Mucosa of descending colon (tissue), 3 donors: ENCODE results near the gene HINT1. TPM values are rescaled to one million over a fixed set of nuclear protein-coding genes. Genes with fewer than 3 reads are reported as not detected.

Source experiments
- ATAC-seq: fragments of 200-7000 bp; cut with Tn5 transposase; one replicate; pipeline ENCODE4 v1.9.1; 2020; ENCODE audit warnings: mild to moderate bottlenecking, moderate library complexity
- DNase-seq, 3 donors: peaks; one replicate each; pipeline ENCODE4 v3.0.0-alpha.2; 2020
- H3K36me3 ChIP-seq: fragments of 200-600 bp; one replicate; pipeline ENCODE4 v1.8.0; 2021; ENCODE audit warnings: low read depth, mild to moderate bottlenecking
- H3K4me1 ChIP-seq: fragments of 200-600 bp; one replicate; pipeline ENCODE4 v1.8.0; 2021; ENCODE audit warnings: low read depth, mild to moderate bottlenecking
- H3K4me3 ChIP-seq: fragments of 200-600 bp; one replicate; pipeline ENCODE4 v1.8.0; 2021; ENCODE audit warnings: mild to moderate bottlenecking
- H3K9me3 ChIP-seq: fragments of 200-600 bp; one replicate; pipeline ENCODE4 v1.8.0; 2021; ENCODE audit warnings: mild to moderate bottlenecking
- intact Hi-C, 2 donors: fragments of 100-400 bp; cut with DNase I in 1 of 2; cut with micrococcal nuclease in 1 of 2; formaldehyde crosslinking; loops; one replicate each; pipeline versions ENCODE4 v1.11.0 to v1.11.1; 2022; cut with DNase I, micrococcal nuclease
- total RNA-seq, 3 donors: library from RNA; stranded (reverse); fragmentation: NEBNext Ultra II Directional in 2 of 3; extraction: Animal tissue kit (Norgen Biotek cat#: 25700) in 2 of 3; gene quantifications; one replicate each; pipeline versions ENCODE4 v1.2.1 to v1.2.4, GENCODE V29; 2021 to 2023
- TF ChIP-seq, protein P1 (sequence below): fragments of 200-600 bp; IDR thresholded peaks from one replicate; pipeline ENCODE4 v1.8.0; 2022; ENCODE audit warnings: antibody characterized with exemption, mild to moderate bottlenecking
- donor health status: DM: no; HTN: no; CAD: no; lungs with moderate emphysema.
- donor health status: DM: no; HTN: no; CAD: no.
- donor health status: DM: no; HTN: yes; CAD: no.

HINT1 gene
- total RNA-seq, 3 donors from 2014 or later = 223 to 289 (median 275) TPM

DNA sequence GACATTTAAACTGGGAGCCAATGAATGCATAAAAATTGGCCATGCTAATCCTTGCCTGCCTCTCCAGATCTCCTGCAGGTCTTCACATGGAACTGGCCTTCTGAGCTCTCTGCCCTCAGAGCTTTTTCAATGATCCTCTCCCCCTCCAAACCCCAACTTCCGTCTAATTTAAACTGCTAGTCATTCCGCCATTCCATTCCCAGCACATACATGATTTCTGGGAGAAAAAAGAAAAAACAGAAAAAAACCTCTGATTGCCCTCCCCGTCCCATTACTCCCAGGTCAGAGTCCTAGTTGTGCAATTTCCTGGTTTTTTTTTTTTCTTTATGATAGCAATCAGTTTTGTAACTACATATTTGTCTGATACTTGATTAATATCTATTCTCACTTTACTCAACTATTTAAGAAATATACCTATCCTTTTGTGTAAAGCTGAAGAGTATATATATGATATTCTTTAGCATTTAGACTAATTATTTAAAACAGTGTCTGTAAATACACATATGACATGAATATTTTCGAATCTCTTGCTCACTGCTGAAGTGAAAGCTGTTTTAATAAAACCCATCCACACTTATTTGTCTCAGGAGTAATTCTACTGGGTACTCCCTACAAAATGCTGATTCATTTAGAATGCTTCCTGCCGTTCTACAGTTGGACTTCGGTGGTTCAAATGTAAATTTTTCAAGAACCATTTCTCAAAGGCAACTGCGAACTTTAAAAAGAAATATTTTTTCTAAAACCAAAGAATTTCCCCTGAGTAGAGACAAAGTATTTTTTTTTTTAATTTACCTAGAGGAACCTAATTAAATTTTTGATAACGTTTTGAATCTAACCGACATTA is 1.6 kb downstream of the HINT1 start:
- Histone ChIP-seq H3K9me3 (no peaks in the 10 kb centered on the region), H3K4me1 (peaks cover 3% of the 10 kb centered on the region), H3K4me3 (no peak overlapping the region), H3K36me3 (no peaks in the 10 kb centered on the region)
- TF ChIP-seq, protein P1, sequence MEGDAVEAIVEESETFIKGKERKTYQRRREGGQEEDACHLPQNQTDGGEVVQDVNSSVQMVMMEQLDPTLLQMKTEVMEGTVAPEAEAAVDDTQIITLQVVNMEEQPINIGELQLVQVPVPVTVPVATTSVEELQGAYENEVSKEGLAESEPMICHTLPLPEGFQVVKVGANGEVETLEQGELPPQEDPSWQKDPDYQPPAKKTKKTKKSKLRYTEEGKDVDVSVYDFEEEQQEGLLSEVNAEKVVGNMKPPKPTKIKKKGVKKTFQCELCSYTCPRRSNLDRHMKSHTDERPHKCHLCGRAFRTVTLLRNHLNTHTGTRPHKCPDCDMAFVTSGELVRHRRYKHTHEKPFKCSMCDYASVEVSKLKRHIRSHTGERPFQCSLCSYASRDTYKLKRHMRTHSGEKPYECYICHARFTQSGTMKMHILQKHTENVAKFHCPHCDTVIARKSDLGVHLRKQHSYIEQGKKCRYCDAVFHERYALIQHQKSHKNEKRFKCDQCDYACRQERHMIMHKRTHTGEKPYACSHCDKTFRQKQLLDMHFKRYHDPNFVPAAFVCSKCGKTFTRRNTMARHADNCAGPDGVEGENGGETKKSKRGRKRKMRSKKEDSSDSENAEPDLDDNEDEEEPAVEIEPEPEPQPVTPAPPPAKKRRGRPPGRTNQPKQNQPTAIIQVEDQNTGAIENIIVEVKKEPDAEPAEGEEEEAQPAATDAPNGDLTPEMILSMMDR = no peak
- ATAC-seq (no peak), DNase-seq (peak in 1 of 3 donors; percentile 29)
- intact Hi-C loops = loop anchor here (2.0 to 10.0 kb wide), 3 partner anchors 61 to 221 kb away; partner anchors contain the start of gene CDC42SE2 (in 2 of the 2)

DNA sequence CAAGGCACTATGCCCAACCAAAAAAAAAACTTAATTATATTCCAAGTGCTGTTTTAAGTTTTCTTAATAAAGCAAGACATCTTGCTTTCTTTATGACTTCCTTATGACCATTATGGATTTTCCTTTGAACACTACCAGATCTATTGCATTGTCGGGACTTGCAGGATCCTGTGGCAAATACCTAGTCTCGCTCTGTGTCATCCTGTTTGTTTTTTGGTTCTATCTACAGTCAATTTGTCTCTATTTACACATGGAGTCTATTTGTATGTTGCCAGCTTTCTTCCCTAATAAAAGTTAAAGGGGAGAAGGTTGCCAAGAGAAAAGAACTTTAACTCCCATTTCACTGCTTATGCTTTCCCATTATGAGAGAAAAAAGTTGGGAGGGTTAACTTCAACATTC is 4.9 kb downstream of the HINT1 start:
- no peak for ATAC-seq
- DNase-seq = no peak
- intact Hi-C loops = loop anchor here (10.0 kb wide), 2 partner anchors 105 to 225 kb away; partner anchors contain the start of gene CDC42SE2 (in 2 of the 2)
- Histone ChIP-seq H3K36me3 (no peaks in the 10 kb centered on the region), H3K9me3 (no peaks in the 10 kb centered on the region), H3K4me3 (no peak overlapping the region), H3K4me1 (no peaks in the 10 kb centered on the region)
- TF ChIP-seq, protein P1 = no peak

DNA sequence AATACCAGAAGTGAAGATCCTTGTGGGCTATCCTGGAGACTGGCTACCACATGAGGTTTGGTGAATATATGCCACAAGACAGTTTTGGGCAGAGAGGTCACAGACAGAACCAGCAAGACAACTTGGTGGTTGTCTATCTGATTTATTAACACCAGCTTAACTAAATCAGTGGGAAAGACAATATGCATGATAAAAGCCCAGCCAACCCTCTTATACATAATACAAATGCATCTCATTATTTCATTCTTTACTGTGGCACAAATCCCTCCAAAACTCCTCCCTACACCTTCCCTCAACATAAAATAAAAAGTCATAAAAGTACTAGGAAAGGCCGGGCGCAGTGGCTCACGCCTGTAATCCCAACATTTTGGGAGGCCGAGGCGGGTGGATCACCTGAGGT is 8.1 kb downstream of the HINT1 start:
- DNase-seq = no peak
- ATAC-seq = no peak
- H3K36me3 ChIP-seq = no peaks in the 10 kb centered on the region
- TF ChIP-seq, protein P1 = no peak
- no peaks in the 10 kb centered on the region for H3K4me1 ChIP-seq
- H3K9me3 ChIP-seq = no peaks in the 10 kb centered on the region
- intact Hi-C loops = no loop called here
- H3K4me3 ChIP-seq = no peak overlapping the region

DNA sequence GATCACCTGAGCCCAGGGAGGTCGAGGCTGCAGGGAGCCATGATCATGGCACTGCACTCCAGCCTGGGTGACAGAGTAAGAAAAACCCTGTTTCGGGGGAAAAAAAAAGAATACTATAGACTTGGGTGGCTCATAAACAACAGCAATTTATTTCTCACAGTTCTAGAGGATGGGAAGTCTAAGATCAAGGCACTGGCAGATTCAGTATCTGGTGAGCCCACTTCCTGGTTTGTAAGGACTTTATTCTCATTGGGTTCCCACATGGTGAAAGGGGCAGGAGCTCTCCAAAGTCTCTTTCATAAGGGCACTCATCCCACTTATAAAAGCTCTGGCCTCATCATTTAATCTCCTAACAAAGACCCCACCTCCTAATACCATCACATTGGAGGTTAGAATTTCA is 8.7 kb downstream of the HINT1 start:
- Histone ChIP-seq H3K36me3 (no peaks in the 10 kb centered on the region), H3K4me3 (no peak overlapping the region), H3K4me1 (no peaks in the 10 kb centered on the region), H3K9me3 (no peaks in the 10 kb centered on the region)
- DNase-seq (no peak), ATAC-seq (no peak)
- TF ChIP-seq, protein P1 = no peak
- intact Hi-C loops = no loop called here

DNA sequence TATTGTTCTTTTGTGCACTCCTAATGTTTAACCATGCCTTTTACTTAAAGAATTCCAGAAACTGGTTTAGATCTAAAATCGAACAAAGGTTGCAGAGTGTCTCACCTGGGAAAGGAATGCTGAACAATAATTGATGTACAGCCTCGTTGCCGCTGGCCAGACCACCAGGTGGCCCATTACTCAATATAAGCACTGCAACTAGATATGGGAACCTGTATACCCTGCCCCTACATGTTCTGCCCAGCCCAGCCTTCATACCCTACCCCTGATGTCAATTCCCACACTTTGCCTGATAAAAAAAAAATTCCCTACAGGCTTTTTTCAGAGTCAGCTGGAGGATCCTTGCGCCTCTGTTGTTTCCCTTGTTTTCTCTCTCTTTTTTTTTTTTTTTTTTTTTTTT is 13.8 kb downstream of the HINT1 start:
- DNase-seq (no peak), ATAC-seq (no peak)
- intact Hi-C loops = no loop called here
- no peak overlapping the region for H3K4me3 ChIP-seq
- no peaks in the 10 kb centered on the region for H3K4me1 ChIP-seq
- TF ChIP-seq, protein P1 = no peak
- H3K9me3 ChIP-seq = no peaks in the 10 kb centered on the region
- no peaks in the 10 kb centered on the region for H3K36me3 ChIP-seq
